Karpas-422 (cell line): Measurements from ENCODE around the gene SIAE. TPM values are rescaled to one million over a fixed set of nuclear protein-coding genes. Genes with fewer than 3 reads are reported as not detected.
A peak's percentile ranks its signal among the peaks of the same experiment; 100 is the strongest.

Experiments
- DNase-seq: peaks from one replicate; pipeline ENCODE4 v3.0.0-alpha.2; 2015
- H2AFZ ChIP-seq: fragments of 200-600 bp; sonication (generic); 2 replicates; pipeline ENCODE4 v1.6.1; 2014; ENCODE audit warnings: antibody characterized with exemption, low read length, mixed read lengths
- H3K27ac ChIP-seq: fragments of 200-600 bp; sonication (generic); 2 replicates; pipeline ENCODE4 v1.5.1; 2014; ENCODE audit warnings: mild to moderate bottlenecking, low read length, moderate library complexity
- H3K27me3 ChIP-seq: fragments of 200-600 bp; sonication (generic); 2 replicates; pipeline ENCODE4 v1.6.1; 2014; ENCODE audit warnings: low read length, mixed read lengths
- H3K36me3 ChIP-seq: fragments of 200-600 bp; sonication (generic); 2 replicates; pipeline ENCODE4 v1.6.1; 2014; ENCODE audit warnings: low read length, mixed read lengths; ENCODE audit not compliant: insufficient read depth
- H3K4me1 ChIP-seq: fragments of 200-600 bp; sonication (generic); 2 replicates; pipeline ENCODE4 v1.6.1; 2014; ENCODE audit warnings: mild to moderate bottlenecking, low read length, mixed read lengths
- H3K4me2 ChIP-seq: fragments of 200-600 bp; sonication (generic); 2 replicates; pipeline ENCODE4 v1.6.1; 2014; ENCODE audit warnings: low read length, low read depth, mild to moderate bottlenecking; ENCODE audit not compliant: poor library complexity, severe bottlenecking
- H3K4me3 ChIP-seq: fragments of 200-600 bp; sonication (generic); 2 replicates; pipeline ENCODE4 v1.5.1; 2014; ENCODE audit warnings: mild to moderate bottlenecking, antibody characterized with exemption, low read length, mixed read lengths
- H3K79me2 ChIP-seq: fragments of 200-600 bp; sonication (generic); 2 replicates; pipeline ENCODE4 v1.6.1; 2014; ENCODE audit warnings: mild to moderate bottlenecking, low read length, mixed read lengths
- H3K9ac ChIP-seq: fragments of 200-600 bp; sonication (generic); 2 replicates; pipeline ENCODE4 v1.6.0; 2014; ENCODE audit warnings: low read length
- H3K9me2 ChIP-seq: fragments of 200-600 bp; sonication (generic), shearing (Covaris generic); replicated peaks from 2 replicates; pipeline ENCODE4 v1.6.0; 2014; ENCODE audit warnings: mild to moderate bottlenecking, low read length, moderate library complexity; ENCODE audit not compliant: insufficient read depth
- H3K9me3 ChIP-seq: fragments of 300-700, 200-600 bp; sonication (generic); 2 replicates; pipeline ENCODE4 v1.6.1; 2014; ENCODE audit warnings: low read length, mixed read lengths
- H4K20me1 ChIP-seq: fragments of 200-600 bp; sonication (generic); 2 replicates; pipeline ENCODE4 v1.6.1; 2014; ENCODE audit warnings: mild to moderate bottlenecking, antibody characterized with exemption, low read length, low read depth; ENCODE audit not compliant: insufficient read depth
- total RNA-seq: library from RNA; depleted of rRNA; stranded (reverse); fragments of >200 nt; shearing (Covaris generic); gene quantifications from 2 replicates; pipeline ENCODE4 v1.2.3, GENCODE V29; 2014; ENCODE audit warnings: low replicate concordance

SIAE gene
- total RNA-seq, 1 experiment from 2014 or later: 0.89 TPM

DNA sequence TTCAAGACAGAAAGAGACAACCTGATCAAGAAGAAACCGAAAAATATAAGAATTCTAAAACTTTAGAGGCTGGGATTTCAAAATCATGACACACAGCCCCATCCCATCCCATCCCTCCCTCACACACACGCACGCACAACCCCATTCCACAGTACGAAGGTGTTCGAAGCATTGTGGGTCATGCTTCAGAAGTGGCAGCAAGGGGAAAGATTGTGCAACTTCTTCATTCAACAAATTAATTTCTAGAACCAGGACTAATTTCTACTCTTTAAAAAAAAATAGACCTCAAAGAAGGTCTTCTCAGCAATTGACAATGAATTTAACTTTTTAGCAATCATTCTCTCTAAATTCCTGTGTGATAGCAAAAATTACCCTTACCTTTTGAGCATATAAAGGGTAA, 1.0 kb upstream of the SIAE start:
- Histone ChIP-seq H3K9ac (peak overlapping the region; percentile 62), H3K9me3 (no peaks in the 10 kb centered on the region), H3K4me1 (peaks cover 11% of the 10 kb centered on the region), H2AFZ (no peak overlapping the region), H3K27me3 (no peaks in the 10 kb centered on the region), H3K4me3 (peak overlapping the region; percentile 65), H3K27ac (no peak overlapping the region), H3K79me2 (no peaks in the 10 kb centered on the region), H3K4me2 (peak overlapping the region; percentile 72), H4K20me1 (no peaks in the 10 kb centered on the region), H3K9me2 (no peaks in the 10 kb centered on the region), H3K36me3 (no peaks in the 10 kb centered on the region)
- DNase-seq: no peak

DNA sequence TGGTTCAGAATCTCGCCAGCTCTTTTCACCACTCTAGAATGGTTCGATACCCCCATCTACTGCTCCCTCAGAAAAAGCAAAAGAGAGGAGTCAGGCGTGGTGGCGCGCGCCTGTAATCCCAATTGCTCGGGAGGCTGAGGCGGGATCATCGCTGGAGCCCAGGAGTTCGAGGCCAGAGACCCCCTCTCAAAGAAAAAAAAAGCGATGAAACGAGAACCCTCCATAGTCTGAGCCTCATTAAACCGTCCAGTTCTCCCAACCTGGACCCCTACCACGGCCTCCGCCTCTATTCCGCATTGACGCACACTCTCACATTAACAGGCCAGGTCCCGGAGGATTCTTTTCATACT, 604 bp upstream of the SIAE start:
- H3K27me3 ChIP-seq: no peaks in the 10 kb centered on the region
- H3K9me3 ChIP-seq: no peaks in the 10 kb centered on the region
- H3K4me1 ChIP-seq: peaks cover 11% of the 10 kb centered on the region
- H3K4me2 ChIP-seq: peak overlapping the region; percentile 72
- H3K4me3 ChIP-seq: peak overlapping the region; percentile 65
- no peak for DNase-seq
- no peaks in the 10 kb centered on the region for H3K79me2 ChIP-seq
- no peak overlapping the region for H2AFZ ChIP-seq
- H4K20me1 ChIP-seq: no peaks in the 10 kb centered on the region
- no peaks in the 10 kb centered on the region for H3K36me3 ChIP-seq
- no peaks in the 10 kb centered on the region for H3K9me2 ChIP-seq
- no peak overlapping the region for H3K27ac ChIP-seq
- H3K9ac ChIP-seq: peak overlapping the region; percentile 62

DNA sequence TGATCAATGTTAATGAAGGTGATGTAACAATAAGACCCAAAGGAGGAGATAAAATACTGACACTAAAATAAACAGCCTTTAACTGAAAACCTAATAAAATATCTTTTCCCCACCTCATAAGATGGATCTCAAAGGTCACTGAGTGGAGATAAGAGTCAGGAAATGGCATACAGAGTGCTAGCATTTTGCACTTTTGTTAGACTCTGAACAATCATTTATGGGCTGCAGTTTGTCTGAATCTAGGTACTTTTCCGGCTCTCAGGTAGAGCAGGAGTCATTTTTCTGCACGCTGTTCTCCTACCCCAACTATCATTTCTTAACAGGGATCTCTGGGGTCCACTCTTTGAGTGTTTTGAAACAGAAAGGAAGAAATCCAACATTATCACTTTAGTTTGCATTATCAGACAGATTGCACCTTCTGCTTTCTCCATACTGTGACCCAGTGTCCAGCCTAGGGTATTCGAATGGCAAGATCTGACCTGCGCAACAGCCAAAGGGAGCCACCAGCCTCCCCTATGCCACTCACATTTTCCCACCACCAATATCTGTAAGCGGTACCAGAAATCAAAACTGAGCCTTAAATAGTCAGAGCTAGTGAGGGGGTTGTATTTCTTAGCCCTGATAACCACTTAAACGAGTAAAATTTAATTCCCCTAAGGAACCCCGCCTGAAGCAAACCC, 863 bp downstream of the SIAE start:
- H3K4me1 ChIP-seq: peaks cover 11% of the 10 kb centered on the region
- H3K27ac ChIP-seq: no peak overlapping the region
- no peak for DNase-seq
- no peak overlapping the region for H3K9ac ChIP-seq
- no peaks in the 10 kb centered on the region for H3K36me3 ChIP-seq
- H3K9me3 ChIP-seq: no peaks in the 10 kb centered on the region
- H3K4me3 ChIP-seq: no peak overlapping the region
- no peaks in the 10 kb centered on the region for H3K9me2 ChIP-seq
- no peaks in the 10 kb centered on the region for H4K20me1 ChIP-seq
- no peaks in the 10 kb centered on the region for H3K27me3 ChIP-seq
- H2AFZ ChIP-seq: no peak overlapping the region
- no peaks in the 10 kb centered on the region for H3K79me2 ChIP-seq
- no peak overlapping the region for H3K4me2 ChIP-seq

DNA sequence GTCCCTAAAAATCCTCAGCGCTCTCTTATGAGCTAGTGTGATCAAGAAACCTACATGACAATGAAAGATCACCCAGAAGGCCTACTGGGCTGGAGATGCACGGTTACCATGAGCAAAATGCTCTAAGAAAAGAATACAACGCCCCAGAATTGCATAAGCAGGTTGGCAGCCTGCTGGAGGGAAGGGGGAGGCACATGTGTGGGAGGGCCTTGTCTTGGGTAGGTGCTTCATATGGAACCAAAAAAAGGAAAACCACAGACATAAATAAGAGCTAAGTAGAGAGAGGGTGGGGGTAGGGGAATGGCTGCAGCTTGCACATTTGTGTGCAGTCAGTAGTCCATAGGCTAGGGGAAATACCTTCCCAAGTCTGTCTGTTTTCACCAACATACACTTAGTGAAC, 2.8 kb downstream of the SIAE start:
- Histone ChIP-seq H3K4me2 (no peak overlapping the region), H3K36me3 (no peaks in the 10 kb centered on the region), H3K9ac (no peak overlapping the region), H2AFZ (no peak overlapping the region), H3K79me2 (no peaks in the 10 kb centered on the region), H3K4me3 (no peak overlapping the region), H3K9me2 (no peaks in the 10 kb centered on the region), H3K27ac (no peak overlapping the region), H3K4me1 (peaks cover 11% of the 10 kb centered on the region), H3K27me3 (no peaks in the 10 kb centered on the region), H4K20me1 (no peaks in the 10 kb centered on the region), H3K9me3 (no peaks in the 10 kb centered on the region)
- no peak for DNase-seq

DNA sequence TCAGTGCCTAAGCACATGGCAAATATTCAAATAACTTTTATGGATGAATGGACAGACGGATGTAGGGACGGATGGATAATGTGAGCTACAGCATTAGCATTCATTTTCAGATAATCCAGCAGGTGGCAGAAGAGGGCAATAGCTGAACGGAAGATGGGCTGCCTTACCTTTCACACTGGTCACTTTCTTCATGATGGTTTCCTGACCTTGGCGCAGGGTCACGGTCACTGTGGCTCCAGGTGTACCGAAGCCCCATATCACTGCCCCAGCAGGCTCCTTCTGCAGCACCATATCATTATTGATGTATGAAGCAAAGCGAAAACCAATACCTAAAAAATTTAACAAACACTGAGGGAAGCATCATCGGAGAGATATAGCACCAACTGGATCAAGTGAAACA, 4.3 kb downstream of the SIAE start:
- Histone ChIP-seq H4K20me1 (no peaks in the 10 kb centered on the region), H3K4me3 (no peak overlapping the region), H3K36me3 (no peaks in the 10 kb centered on the region), H3K9ac (no peak overlapping the region), H3K79me2 (no peaks in the 10 kb centered on the region), H3K9me2 (no peaks in the 10 kb centered on the region), H3K27ac (no peak overlapping the region), H3K4me2 (no peak overlapping the region), H3K27me3 (no peaks in the 10 kb centered on the region), H2AFZ (no peak overlapping the region), H3K4me1 (peaks cover 6% of the 10 kb centered on the region), H3K9me3 (no peaks in the 10 kb centered on the region)
- DNase-seq: peak; percentile 51

DNA sequence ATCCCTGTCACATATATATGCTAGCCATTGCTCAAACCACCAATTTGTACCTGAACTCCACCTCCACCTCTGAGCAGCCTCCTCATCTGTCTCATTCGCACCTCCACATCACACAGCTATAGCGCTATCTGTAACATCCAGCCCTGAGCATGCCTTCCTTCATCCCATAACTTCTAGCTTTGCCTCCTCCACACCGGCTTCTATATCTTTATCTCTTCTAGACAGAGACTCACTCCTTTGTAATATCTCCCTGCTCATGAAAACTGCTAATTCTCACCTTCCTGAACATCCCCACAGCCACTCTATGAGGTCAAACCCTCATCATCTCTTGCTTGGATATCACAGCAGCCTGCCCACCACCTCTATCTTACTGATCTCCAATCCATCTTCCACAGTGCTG, 5.9 kb downstream of the SIAE start:
- Histone ChIP-seq H3K9me3 (no peaks in the 10 kb centered on the region), H3K36me3 (no peaks in the 10 kb centered on the region), H3K4me2 (no peak overlapping the region), H3K27ac (no peak overlapping the region), H3K9me2 (no peaks in the 10 kb centered on the region), H3K27me3 (no peaks in the 10 kb centered on the region), H3K79me2 (no peaks in the 10 kb centered on the region), H2AFZ (no peak overlapping the region), H3K4me1 (no peaks in the 10 kb centered on the region), H3K9ac (no peak overlapping the region), H3K4me3 (no peak overlapping the region), H4K20me1 (no peaks in the 10 kb centered on the region)
- DNase-seq: no peak

DNA sequence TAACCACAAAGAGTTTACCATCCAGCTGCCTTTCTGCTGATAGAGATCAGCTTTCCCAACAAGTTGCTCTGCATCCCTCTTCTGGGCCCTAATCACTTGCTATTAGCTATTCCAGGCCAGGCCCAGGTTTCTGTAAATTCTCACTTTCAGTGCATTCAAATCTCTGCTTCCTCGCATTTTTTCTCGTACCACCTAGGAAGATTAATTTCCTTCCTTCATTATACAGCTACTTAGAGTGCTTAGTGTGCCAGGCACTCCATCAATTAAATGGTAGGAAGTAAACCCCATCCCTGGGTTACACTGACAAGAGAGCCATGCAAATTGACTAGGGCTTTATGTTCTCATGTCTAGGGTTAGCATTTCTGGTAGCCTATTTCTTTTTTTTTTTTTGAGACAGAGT, 9.7 kb downstream of the SIAE start:
- Histone ChIP-seq H3K4me3 (no peak overlapping the region), H3K27me3 (no peaks in the 10 kb centered on the region), H3K4me1 (no peaks in the 10 kb centered on the region), H3K9ac (no peak overlapping the region), H3K27ac (no peak overlapping the region), H3K36me3 (no peaks in the 10 kb centered on the region), H2AFZ (no peak overlapping the region), H4K20me1 (no peaks in the 10 kb centered on the region), H3K79me2 (no peaks in the 10 kb centered on the region), H3K9me2 (no peaks in the 10 kb centered on the region), H3K9me3 (no peaks in the 10 kb centered on the region), H3K4me2 (no peak overlapping the region)
- no peak for DNase-seq

DNA sequence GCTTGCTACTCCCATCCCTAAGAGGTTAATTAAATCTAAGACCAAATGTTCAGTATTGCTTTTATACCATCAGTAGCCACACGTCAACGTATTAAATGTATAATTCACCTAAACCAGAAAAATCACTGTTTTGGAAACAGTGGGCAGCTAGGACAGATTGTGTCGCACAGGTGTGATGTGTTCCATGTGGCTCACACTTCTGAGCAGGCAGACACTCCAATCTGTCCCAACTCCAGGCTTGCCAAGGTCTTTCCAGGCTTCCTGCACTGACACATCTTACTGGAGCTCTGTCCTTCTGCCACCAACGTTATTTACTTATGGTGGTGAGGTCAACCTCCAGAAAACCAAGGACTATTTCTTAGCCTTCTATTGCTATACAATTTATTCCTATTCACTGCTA, 11.4 kb downstream of the SIAE start:
- H4K20me1 ChIP-seq: no peaks in the 10 kb centered on the region
- no peak for DNase-seq

More for the DNA sequence above, 11.4 kb downstream of the SIAE start:
- no peaks in the 10 kb centered on the region for H3K9me3 ChIP-seq
- H2AFZ ChIP-seq: no peak overlapping the region
- no peak overlapping the region for H3K9ac ChIP-seq
- no peaks in the 10 kb centered on the region for H3K36me3 ChIP-seq
- no peak overlapping the region for H3K4me2 ChIP-seq
- H3K79me2 ChIP-seq: no peaks in the 10 kb centered on the region
- no peak overlapping the region for H3K4me3 ChIP-seq
- no peak overlapping the region for H3K27ac ChIP-seq
- H3K27me3 ChIP-seq: no peaks in the 10 kb centered on the region
- no peaks in the 10 kb centered on the region for H3K9me2 ChIP-seq
- peaks cover 4% of the 10 kb centered on the region; the same call in 1 of the 2 replicates for H3K4me1 ChIP-seq
